ENCODE data around the gene SMIM10L2A. TPM values are rescaled to one million over a fixed set of nuclear protein-coding genes. Genes with fewer than 3 reads are reported as not detected.
"Not testable (repeated sequence)": the region's sequence is repeated elsewhere in the genome, so short reads cannot be mapped to it uniquely, and the experiment has no call there.

Gene SMIM10L2A
- total and polyA plus RNA-seq, 2 of the 4 experiments (the other 2 are of a cell fraction) = under 0.01 to 0.10 TPM

GRCh38 chrX:135421537-135421931, 210 bp upstream of the SMIM10L2A start:
- Histone ChIP-seq H2BK20ac (ENCODE audit: low read depth, low read length) (no peak overlapping the region), H3K4me1 (ENCODE audit: control insufficient read depth, insufficient read depth, low read length) (no peaks in the 10 kb centered on the region), H2AFZ (replicated peaks; ENCODE audit: low read length, poor library complexity) (peak overlapping the region; percentile 80), H4K20me1 (ENCODE audit: insufficient read depth, low read length) (no peaks in the 10 kb centered on the region), H3K27ac (ENCODE audit: insufficient read depth, low read length) (no peak overlapping the region), H2BK120ac (ENCODE audit: low read depth, low read length) (no peak overlapping the region), H3K56ac (ENCODE audit: extremely low read depth, insufficient read depth, low read length) (no peak overlapping the region), H2AK5ac (ENCODE audit: low read depth, low read length) (no peak overlapping the region), H4K5ac (ENCODE audit: low read depth, low read length) (no peak overlapping the region), H3K9me1 (ENCODE audit: insufficient read depth, low read length) (no peaks in the 10 kb centered on the region), H3K9me3 (ENCODE audit: control insufficient read depth, insufficient read depth, low read length) (no peaks in the 10 kb centered on the region), H4K91ac (ENCODE audit: insufficient read depth, low read depth, low read length) (no peak overlapping the region), H4K8ac (ENCODE audit: low read depth in 2 of 2, low read length in 2 of 2) (no peak overlapping the region), H2AK9ac (replicated peaks; ENCODE audit: low read depth, low read length, poor library complexity) (no peak overlapping the region), H3K9ac (ENCODE audit: low read depth, low read length) (no peak overlapping the region), H3K14ac (replicated peaks; ENCODE audit: low read depth, low read length) (no peak overlapping the region), H2BK5ac (ENCODE audit: low read depth, low read length, poor library complexity, severe bottlenecking) (no peak overlapping the region), H3K36me3 (ENCODE audit: control insufficient read depth, insufficient read depth, low read length) (no peaks in the 10 kb centered on the region), H3K18ac (ENCODE audit: low read depth, low read length) (no peak overlapping the region), H3K4me3 (ENCODE audit: insufficient read depth, low read depth, low read length) (peak overlapping the region; percentile 34), H3K4me2 (ENCODE audit: low read depth, low read length) (peak overlapping the region; percentile 22; the same call in 1 of the 2 replicates), H3K79me1 (ENCODE audit: low read depth in 1 of 2, low read length in 2 of 2) (no peaks in the 10 kb centered on the region), H3K27me3 (ENCODE audit: control insufficient read depth, insufficient read depth, low read length) (peaks cover 8% of the 10 kb centered on the region; the same call in 1 of the 2 replicates), H3K23ac (ENCODE audit: low read depth, low read length) (no peak overlapping the region), H2BK15ac (ENCODE audit: low read depth, low read length) (no peak overlapping the region), H3K4ac (ENCODE audit: low read depth, low read length) (no peak overlapping the region)
- in situ Hi-C loops (cut with MboI; ENCODE audit: low sequenced_read_pairs) = no loop called here
- 50% methylated on average over 6 of the region's 29 CpGs; no CpG with 5 or more reads in 1 of the 2 experiments for WGBS, 2 experiments (ENCODE audit: extremely low coverage in 2 of 2, insufficient read length in 1 of 2)
- ATAC-seq (ENCODE audit: low read depth) (peak; percentile 94), DNase-seq (peak; percentile 32)
- TF ChIP-seq BHLHE40 (IDR thresholded peaks at IDR 0.05; ENCODE audit: low read depth, low read length) (peak; percentile 34; the same call in 1 of the 2 replicates), POLR2A (IDR thresholded peaks at IDR 0.05; ENCODE audit: low read depth, low read length) (no peak)
- ChIA-PET POLR2A (ENCODE audit: unreplicated experiment) (no interaction called here), CTCF (interaction anchor here (0.6 kb wide), 1 partner anchor 947 kb away, joined by 3 read pairs; no protein-coding TSS in a partner anchor)
- intact Hi-C loops (cut with micrococcal nuclease) = no loop called here
- dilution Hi-C loops (cut with HindIII; ENCODE audit: low sequenced_read_pairs, unreplicated experiment) = no loop called here
- no TSS peak for BruUV-seq (replicated peaks)

GRCh38 chrX:135422810-135423168, 1.0 kb downstream of the SMIM10L2A start:
- H2AFZ ChIP-seq (replicated peaks; ENCODE audit: low read length, poor library complexity); H2BK5ac ChIP-seq (ENCODE audit: low read depth, low read length, poor library complexity, severe bottlenecking); H3K36me3 ChIP-seq (ENCODE audit: control insufficient read depth, insufficient read depth, low read length); H3K23ac ChIP-seq (ENCODE audit: low read depth, low read length); BruUV-seq (replicated peaks); H3K9me3 ChIP-seq (ENCODE audit: control insufficient read depth, insufficient read depth, low read length); H4K91ac ChIP-seq (ENCODE audit: insufficient read depth, low read depth, low read length); H2AK5ac ChIP-seq (ENCODE audit: low read depth, low read length); H4K5ac ChIP-seq (ENCODE audit: low read depth, low read length); H3K18ac ChIP-seq (ENCODE audit: low read depth, low read length); H3K14ac ChIP-seq (replicated peaks; ENCODE audit: low read depth, low read length); H2BK120ac ChIP-seq (ENCODE audit: low read depth, low read length); H3K4me3 ChIP-seq (ENCODE audit: insufficient read depth, low read depth, low read length); H3K9ac ChIP-seq (ENCODE audit: low read depth, low read length); H3K4me1 ChIP-seq (ENCODE audit: control insufficient read depth, insufficient read depth, low read length); H4K8ac ChIP-seq (ENCODE audit: low read depth in 2 of 2, low read length in 2 of 2); H4K20me1 ChIP-seq (ENCODE audit: insufficient read depth, low read length); POLR2A ChIA-PET (ENCODE audit: unreplicated experiment); dilution Hi-C loops (cut with HindIII; ENCODE audit: low sequenced_read_pairs, unreplicated experiment); ATAC-seq (ENCODE audit: low read depth); H3K27ac ChIP-seq (ENCODE audit: insufficient read depth, low read length); H2BK20ac ChIP-seq (ENCODE audit: low read depth, low read length); H2AK9ac ChIP-seq (replicated peaks; ENCODE audit: low read depth, low read length, poor library complexity); DNase-seq; H3K56ac ChIP-seq (ENCODE audit: extremely low read depth, insufficient read depth, low read length); H3K4ac ChIP-seq (ENCODE audit: low read depth, low read length); H3K79me1 ChIP-seq (ENCODE audit: low read depth in 1 of 2, low read length in 2 of 2); CTCF ChIA-PET; H2BK15ac ChIP-seq (ENCODE audit: low read depth, low read length); intact Hi-C loops (cut with micrococcal nuclease); H3K9me1 ChIP-seq (ENCODE audit: insufficient read depth, low read length); in situ Hi-C loops (cut with MboI; ENCODE audit: low sequenced_read_pairs): not testable (repeated sequence)
- no CpG with 5 or more reads among the region's 10 CpGs for WGBS, 2 experiments (ENCODE audit: extremely low coverage in 2 of 2, insufficient read length in 1 of 2)
- peaks cover 17% of the 10 kb centered on the region for H3K27me3 ChIP-seq (ENCODE audit: control insufficient read depth, insufficient read depth, low read length)
- H3K4me2 ChIP-seq (ENCODE audit: low read depth, low read length) = peak overlapping the region; percentile 35; the same call in 1 of the 2 replicates
